Fibroblast of skin of left biceps (primary cell): ENCODE data around the gene MYH14.

ENCODE experiments used
- DNase-seq, 2 experiments: peaks; one replicate each; pipeline ENCODE4 v3.0.0-alpha.2; 2013; ENCODE audit warnings: low read depth in 2 of 2

The MYH14 gene

DNA sequence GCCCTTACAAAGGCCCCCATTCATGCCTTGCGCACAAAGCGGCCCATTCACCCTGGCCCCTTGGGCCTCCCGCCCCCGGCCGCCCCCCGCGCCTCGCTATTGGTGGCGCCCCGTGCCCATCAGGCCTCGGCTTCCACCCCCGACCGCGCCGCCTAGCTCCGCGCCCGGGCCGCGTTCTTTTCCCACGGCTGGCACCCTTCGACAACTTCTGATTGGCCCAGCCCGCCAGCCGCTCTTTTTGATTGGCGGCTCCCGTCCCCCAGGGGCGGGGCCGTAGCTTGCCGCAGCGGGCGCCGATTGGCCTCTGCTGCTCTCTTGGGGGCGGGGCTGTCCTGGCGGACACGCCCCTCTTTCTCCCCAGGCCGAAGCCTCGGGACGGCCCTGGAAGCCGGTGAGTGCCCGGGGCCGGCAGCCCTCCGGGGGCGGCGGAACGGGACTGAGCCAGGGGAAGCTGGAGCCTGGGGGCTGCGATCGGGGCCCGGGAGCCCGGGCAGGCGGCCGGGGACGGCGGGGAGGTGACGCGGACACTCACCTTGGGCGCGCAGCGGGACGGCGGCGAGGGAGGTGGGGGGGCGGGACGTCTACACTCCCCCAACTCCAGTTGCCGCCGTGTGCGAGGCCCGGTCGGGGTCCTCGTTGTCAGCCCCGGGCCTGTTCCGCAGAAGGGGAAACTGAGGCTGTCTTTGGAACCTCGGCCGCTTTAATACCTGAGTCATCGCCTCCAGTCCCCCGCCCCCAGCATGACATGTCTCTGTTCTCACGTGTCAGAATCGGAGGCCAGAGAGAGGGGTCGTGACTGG, at the start of gene MYH14:
TSS of gene MYH14 (plus strand) at position 342 of the 800 bp plus-strand sequence. CDS start 6,744 bp downstream, outside the sequence.
- DNase-seq, result no peak

DNA sequence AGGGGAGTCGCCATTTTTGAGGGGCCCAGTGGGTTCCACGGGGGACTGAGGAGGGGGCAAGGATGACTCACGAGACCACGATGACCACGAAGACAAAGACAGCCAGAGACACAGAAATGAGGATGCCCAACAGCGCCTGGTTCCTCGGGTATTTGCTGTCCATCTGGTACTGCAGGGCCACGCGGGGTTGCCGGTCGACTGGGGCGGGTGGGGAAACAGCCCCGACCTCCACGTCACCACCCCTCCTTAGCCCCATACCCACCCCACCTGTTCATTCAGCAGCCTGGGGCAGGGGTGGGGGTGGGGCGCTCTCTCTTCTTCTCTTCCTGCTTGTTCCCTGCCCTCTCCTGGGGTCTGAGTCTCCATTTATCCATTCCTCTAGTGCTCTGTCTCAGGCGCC, 48.9 kb upstream of the MYH14 start:
- no peak for DNase-seq

DNA sequence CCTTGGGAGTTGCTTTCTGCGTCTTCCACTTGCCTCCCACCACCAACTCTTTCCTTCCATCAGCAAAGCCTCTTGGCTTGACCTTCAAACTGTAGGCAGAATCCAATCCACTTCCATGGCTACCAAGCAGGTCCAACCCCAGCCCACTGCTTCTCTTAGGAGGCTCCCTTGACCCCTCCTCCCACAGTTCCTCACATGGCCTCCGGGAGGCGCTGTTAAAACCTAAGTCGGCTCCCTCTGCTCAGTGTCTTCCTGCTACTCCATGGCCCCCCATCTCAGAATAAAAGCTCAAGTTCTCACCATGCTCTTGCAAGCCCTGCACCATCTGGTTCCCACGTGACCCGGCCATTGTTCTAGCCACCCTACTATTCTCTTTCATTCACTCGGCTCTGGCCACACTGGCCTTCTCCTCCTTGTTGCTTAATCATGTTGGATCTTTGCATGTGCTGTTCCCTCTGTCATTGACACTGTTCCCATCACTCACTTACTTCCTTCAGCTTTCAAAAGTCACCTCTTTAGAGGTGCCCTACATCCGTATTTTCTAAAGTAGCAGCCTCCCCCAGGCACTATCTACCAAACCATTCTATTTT, 47.8 kb upstream of the MYH14 start:
- no peak for DNase-seq

DNA sequence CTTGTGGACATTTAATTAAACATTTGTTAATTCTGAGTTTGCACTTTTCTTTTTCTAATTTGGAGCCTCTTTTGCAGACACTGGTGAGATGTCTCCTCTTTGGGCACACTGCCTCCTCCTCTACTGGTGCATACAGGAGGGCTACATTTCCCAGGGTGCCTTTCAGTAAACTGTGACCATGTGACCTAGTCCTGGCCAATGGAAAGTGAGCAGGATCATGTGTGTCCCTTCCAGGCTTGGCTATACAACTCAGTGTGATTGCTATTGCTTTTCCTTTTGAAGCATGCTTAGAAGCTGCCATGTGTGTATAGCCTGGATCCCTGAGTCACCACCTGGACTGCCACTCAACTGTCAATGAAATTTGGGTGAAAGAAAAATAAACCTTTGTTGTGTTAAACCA, 44.8 kb upstream of the MYH14 start:
- DNase-seq, result no peak

DNA sequence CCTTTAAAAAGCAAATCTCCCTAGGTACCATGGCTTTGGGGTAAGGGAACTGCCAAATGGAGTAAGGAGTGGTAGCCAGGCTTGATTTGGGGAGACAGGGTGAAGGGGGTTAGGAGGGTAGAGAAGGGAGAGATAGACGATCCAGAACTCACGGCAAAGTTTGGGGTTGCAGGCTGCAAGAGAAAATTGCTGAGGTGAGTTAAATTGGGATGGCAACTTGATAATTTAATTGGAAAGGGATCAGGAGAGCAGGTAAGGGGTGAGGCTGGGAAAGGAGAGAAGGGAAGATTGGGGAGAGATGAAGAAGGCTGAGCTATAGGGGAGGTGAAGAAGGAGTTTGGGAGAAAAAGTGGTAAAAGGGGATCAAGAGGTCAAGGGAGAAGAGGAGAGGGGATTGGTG, 44.3 kb upstream of the MYH14 start:
- no peak for DNase-seq

DNA sequence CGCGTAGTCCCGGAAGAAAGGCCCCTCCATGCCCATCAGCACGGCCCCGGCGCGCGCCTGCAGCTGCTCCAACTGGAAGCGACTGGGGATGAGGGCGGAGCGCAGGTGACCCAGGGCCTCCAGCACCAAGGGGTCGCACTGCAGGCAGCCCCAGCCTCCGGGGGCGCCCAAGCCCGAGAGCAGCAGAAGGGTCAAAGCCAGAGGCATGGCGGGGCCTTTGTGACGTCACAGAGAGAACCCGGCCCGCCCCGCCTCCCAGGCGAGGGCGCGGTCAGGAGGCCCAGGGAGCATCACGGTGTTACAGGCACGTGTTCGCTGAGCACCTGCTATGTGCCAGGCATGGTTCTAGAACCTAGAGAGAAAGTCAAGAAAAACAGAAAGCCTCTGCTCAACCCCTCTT, 40.4 kb upstream of the MYH14 start, which contains the start of gene IZUMO2:
TSS of gene IZUMO2 (minus strand) at position 294 of the 400 bp plus-strand sequence. CDS start at position 207, 87 bp downstream.
- DNase-seq, result no peak

DNA sequence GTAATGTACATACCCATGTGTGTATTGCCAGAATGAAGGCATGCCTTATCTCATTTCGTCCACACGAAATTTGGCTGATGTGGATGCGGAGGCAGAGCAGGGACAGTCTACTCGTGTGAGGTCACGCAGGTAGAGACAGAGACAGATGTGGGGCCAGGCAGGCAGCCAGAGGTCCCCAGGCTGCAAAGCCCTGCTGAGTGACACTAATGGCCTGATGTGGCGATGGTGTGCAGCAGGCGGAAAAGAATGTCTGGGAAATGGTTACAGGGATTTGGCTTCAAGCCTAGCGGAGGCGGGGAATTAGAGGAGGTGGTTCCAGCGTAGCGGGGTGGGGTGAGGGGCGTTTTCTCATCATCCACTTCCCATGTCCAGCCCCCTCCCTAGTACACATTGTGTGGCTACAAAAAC, 36.1 kb upstream of the MYH14 start:
- DNase-seq, result no peak

DNA sequence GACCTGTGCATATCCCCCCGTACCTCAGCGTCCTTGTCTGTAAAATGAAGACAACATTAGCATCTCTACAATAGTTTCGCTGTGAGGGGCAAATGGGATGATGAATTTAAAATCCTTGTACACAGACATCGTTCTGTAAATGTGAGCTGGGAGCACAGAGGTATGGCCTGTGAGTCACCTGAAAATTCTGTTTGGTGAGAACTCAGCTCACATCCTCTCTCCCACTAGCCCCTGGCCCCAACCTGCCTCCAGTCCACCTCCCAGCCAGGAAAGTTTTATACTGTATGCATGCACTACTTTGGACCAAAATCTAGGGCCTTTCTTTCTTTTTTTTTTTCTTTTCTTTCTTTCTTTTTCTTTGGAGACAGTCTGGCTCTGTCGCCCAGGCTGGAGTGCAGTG, 31.7 kb upstream of the MYH14 start:
- DNase-seq, result no peak

DNA sequence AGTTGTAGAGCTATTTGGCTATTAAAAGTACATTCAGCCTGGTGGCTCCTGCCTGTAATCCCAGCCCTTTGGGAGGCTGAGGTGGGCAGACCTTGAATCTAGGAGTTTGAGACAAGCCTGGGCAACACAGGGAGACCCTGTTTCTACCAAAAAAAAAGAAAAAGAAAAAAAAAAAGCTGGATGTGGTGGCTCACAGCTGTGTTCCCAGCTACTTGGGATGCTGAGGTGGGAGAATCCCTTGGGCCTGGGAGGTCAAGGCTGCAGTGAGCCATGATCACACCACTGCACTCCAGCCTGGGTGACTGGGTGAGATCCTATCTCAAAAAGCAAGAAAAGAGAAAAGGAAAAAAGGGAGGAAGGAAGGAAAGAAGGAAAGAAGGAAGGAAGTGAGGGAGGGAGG, 30.7 kb upstream of the MYH14 start:
- no peak for DNase-seq

DNA sequence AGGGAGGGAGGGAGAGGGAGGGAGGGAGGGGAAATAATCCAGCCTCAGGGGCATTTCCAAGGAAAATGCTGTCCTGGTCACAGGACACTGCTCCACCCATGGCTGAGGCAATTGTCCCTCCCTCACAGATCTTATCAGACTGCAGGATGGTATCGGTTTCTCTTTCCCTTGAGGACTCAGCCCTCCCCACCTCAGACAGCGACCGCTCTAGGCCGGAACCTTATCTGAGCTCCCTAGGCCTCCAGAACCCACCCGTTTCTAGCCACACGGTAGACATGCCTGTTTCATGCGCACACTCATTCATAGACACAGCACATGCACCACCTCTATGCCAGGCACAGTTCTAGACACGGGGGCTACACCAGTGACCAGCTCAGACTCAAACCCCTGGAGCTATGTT, 30.3 kb upstream of the MYH14 start:
- no peak for DNase-seq

DNA sequence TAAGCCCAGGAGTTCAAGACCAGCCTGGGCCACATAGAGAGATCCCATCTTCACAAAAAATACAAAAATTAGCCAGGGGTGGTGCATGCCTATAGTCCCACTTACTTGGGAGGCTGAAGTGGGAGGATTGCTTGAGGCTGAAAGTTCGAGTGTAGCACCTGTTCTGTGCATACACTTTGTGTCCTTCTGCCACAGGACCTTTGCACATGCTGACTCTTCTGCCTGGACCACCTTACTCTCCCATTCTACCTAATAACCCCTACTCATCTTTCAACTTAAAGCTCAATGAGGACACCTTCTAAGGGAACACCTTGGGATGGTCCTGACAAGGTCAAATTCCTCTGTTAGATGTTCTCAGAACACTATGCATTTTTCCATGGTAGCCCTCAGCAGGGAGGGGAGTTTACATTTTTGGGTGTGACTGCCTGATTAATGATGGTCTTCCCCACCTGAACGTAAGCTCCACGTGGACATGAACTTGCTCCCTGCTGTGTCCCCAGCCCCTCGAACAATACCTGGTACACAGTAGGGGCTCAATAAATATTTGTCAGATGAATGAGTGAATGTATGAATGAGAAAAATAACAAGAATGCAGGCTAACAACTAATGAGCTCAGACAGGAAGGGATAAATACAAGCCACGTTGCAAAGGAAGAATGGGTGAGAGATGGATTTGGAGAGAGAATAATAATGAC, 29.2 kb upstream of the MYH14 start:
- no peak for DNase-seq

DNA sequence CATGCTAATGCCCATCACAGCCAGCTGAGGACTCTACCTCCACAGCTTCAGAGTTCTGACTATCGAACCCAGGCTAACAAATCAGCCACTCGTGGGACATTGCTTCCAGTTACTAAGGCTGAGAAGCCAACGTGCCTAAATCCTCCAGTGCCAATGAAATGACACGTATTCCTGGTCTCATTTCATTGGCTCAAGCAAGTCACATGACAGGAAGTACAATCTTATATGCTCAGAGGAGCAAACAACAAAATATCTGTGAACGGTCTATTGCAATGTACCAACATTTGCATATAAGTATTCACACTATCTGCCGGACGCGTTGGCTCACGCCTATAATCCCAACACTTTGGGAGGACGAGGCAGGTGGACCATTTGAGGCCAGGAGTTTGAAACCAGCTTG, 27.5 kb upstream of the MYH14 start:
- DNase-seq, result no peak

DNA sequence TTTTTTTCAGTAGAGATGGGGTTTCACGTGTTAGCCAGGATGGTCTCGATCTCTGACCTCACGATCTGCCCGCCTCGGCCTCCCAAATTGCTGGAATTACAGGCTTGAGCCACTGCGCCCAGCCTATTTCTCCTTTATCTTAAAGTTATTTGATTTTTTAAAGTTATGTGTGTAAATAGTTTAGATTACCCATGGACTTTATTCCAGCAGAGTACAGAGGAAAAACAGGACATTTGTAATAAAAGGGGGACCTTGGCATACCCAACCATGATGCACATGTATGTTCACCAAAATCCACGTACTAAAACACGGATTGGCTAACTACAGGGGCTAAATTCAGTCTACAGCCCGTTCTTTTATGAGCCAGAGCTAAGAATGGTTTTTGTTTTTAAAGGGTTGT, 26.6 kb upstream of the MYH14 start:
- no peak for DNase-seq

DNA sequence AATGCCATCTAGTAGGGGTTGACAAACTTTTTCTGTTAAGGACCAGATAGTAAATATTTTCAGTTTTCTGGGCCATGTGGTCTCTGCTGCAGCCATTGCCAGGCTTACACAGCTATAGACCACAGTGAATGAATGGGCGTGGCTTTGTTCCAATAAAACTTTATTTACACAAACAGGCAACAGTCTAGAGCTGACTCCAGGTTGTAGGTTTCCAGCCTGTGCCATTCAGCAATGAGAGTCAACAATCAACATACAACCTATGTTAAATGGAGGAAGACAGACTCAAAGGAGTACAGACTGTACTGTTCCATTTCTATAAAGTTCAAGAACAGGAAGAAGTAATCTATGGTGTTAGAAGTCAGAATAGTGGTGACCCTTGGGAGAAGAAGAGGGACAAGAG, 25.1 kb upstream of the MYH14 start:
- no peak for DNase-seq

DNA sequence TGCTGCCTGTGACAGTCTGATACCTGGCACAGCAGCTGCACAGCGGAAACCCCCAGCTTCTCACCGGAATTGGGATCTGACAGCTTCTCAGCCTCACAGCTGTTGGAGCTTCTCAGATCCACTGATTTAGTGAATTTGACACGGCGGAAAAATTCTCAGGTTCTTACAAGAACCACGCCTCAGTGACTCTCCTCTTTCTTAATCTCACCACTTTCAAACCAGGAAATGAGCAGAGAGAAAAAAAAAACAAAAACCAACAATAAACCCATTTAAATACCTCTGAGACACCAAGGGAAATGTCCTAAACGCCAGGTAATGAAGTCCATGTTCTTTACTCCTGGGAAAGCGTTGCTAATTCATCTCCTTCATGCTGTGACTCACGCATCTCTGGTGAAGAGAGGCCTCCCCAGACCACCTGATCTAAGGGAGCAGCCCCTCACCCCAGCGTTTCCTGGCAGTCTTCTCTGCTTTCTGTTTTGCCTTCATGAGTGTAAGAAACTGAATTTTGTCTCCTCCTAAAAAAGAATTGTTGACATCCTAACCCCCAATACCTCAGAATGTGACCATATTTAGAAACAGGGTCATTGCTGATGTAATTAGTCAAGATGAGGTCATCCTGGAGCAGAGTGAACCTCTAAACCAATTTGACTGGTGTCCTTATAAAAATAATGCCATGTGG, 24.4 kb upstream of the MYH14 start:
- DNase-seq, result no peak

DNA sequence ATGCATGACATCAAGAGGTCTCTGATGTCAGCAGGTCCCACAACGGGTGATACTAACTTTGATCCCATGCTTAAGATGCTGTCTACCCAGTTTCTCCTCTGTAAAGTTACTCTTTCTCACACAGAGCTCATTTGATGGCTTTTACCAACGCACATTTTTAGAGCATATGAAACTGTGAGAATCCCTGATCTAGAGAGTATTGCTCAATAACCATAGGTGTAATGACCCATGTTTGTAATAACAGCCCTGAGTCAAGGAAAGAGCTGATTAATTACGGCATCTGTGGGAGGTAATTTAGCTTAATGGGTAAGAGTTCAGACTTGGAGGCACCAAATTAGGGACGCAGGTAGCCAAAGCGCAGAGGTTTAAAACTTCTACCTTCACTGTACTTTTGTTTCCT, 22.3 kb upstream of the MYH14 start:
- no peak for DNase-seq

DNA sequence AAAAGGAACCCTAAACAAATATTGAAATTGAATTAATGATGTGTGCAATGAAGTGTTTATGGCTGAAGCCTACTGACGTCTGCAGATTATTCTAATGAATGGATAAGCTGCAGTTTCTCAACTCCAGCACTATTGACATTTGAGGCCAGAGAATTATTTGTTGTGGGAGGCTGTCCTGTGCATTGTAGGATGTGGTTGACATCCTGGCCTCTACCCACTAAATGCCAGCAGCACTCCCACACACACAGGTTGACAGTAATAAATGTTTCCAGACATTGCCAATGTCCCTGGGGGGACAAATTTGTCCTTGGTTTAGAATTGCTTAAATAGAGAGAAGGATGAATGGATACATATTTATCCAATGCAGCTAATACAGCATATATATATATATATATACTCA, 19.2 kb upstream of the MYH14 start:
- no peak for DNase-seq

DNA sequence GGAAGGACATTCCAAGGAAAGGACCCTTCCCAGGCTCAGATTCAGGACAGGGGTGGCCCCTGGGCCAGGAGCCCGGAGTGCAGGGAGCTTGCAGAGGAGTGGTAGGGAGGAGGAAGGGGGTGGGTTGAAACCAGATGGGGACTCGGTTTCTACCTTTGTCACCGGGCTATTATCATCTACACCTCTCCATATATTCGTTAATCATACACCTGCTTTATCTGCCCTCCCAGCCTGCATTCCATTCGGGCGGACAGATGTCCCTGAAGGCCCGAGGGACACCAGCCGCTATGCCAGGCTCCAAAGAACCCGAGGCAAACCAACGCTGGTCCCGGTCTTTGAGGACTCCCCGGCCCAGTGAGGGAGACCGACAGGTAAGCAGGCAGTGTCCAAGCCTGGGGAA, 15.5 kb upstream of the MYH14 start:
- DNase-seq, result no peak

DNA sequence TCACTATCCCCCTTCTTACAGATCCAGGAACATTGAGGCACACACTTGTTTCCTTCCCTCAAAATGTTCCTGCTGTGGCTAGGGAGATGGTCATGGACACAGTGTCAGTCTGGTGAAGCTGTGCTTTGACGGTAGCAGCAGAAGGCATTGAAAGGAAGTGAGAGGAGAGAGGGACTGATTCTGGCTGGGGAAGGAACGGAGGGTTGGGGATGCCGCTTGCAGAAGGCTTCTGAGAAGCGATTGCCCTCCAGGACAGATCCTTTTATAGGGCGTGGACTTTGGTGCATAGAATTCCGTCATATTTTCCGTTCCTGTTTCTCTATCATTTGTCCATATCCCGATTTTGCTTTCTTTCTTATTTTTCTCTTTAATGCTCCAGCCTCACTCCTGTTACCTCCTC, 14.1 kb upstream of the MYH14 start:
- DNase-seq, result no peak

DNA sequence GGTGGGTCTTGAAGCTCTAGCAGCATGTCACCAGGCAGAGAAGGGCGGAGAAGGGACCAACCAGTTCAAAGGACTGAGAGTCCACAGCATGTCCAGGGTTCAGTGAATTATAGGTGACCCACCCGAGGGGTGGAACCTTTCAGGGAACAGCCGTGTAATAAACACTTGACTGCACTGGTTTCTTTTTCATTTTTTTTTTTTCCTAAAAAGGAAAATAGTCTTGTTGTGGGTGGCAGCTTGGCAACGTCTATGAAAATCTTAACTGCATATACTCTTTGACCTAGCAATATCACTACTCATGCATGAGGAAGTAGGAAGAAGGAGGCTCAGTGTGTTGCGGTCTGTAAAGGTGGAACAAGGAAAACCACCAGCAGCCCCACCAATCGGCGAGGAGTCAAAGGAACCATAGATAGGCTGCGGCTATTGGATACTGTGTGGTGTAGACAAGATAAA, 13.0 kb upstream of the MYH14 start:
- no peak for DNase-seq

DNA sequence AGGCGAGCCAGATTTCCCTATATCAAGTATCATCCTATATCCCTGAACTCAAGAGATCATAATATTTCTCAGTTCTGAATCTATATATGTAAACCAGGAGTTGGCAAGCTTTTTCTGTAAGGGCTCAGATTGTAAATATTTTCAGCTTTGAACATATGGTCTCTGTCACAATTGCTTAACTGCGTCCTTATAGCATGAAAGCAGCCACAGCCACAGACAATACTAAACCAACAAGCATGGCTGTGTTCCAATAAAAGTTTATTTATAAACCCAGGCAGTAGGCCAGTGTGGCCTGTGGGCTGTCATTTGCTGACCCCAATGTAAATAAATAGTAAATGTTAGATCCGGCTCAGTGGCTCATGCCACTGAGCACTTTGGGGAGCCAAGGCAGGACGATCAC, 12.2 kb upstream of the MYH14 start:
- no peak for DNase-seq

DNA sequence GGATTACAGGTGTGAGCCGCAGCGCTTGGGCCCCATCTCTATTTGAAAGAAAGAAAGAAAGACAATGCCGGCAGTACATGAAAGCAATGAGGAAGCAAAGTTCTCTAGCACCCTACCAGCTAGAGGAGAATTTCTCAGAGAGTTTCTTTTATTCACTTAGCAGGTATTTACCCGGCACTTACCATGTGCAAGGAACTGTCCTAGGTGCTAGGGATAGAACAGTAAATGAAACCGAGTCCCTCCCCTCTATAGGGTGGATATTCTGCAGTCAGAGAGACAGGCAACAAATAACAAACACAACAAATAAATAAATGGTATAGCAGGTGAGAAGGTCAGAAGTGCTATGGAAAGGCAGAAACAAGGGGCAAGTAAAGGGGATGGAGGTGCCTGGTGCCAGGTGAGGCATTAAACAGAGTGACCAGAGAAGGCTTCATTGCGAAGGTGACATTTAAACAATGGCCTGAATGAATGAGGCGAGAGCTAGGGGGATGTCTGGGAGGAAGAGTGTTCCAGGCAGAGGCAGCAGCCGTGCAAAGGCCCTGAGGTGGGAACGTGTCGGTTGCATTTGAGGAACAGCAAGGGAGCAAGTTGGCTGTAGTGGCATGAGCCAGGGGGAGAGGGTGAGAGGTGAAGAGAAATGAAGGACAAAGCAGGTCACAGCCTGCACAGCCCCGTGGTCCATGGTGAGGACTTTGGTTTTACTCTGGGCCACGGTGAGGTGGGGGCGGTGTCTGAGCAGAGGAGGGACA, 10.8 kb upstream of the MYH14 start:
- DNase-seq, result no peak
